Gastroesophageal sphincter (tissue), 3 donors: Measurements from ENCODE around the gene CRB2.

Source experiments
- CTCF ChIP-seq, 4 experiments: fragments of 200-600 bp in 2 of 4; fragments of 450-650 bp in 2 of 4; sonication (generic) in 1 of 4; IDR thresholded peaks; one replicate each; pipeline ENCODE4 v1.5.1; 2017 to 2019; ENCODE audit warnings: antibody characterized with exemption in 4 of 4, mild to moderate bottlenecking in 2 of 4, moderate library complexity in 2 of 4
- POLR2AphosphoS5 ChIP-seq: sonication (generic); formaldehyde crosslinking; IDR thresholded peaks from one replicate; pipeline ENCODE4 v1.6.1; 2017; ENCODE audit warnings: antibody characterized with exemption

GRCh38 chr9:123318961-123319421 lies 37.0 kb upstream of the CRB2 start:
- TF ChIP-seq CTCF (IDR thresholded peaks at IDR 0.05) = no peak
- no peak for TF ChIP-seq POLR2AphosphoS5
